K562 (cell line): ENCODE measurements around the gene EEF2K. TPM values are rescaled to one million over a fixed set of nuclear protein-coding genes. Genes with fewer than 3 reads are reported as not detected.

Source experiments
- ADNP ChIP-seq: fragments of 200-800 bp; sonication (Bioruptor generic); IDR thresholded peaks from 2 replicates; pipeline ENCODE4 v1.6.1; 2016; ENCODE audit warnings: missing genetic modification characterization, missing compliant biosample characterization
- ATF1 ChIP-seq, 2 experiments: fragments of 450-650 bp in 1 of 2; IDR thresholded peaks; 2 replicates each; pipeline ENCODE4 v1.6.1; 2016; ENCODE audit warnings: missing compliant biosample characterization in 1 of 2, missing genetic modification characterization in 1 of 2
- BCOR ChIP-seq: fragments of 450-650 bp; IDR thresholded peaks from 2 replicates; pipeline ENCODE4 v1.6.1; 2016
- BRD4 ChIP-seq: fragments of 200-600 bp; sonication (generic); IDR thresholded peaks from 2 replicates; pipeline ENCODE4 v1.6.1; 2017; ENCODE audit warnings: inconsistent platforms
- CHD1 ChIP-seq: fragments of 200-600 bp; sonication (generic); IDR thresholded peaks from one replicate; pipeline ENCODE4 v1.6.1; 2012; ENCODE audit warnings: mild to moderate bottlenecking, moderate library complexity, low read length, inconsistent platforms
- ETV5 ChIP-seq: sonication (generic); formaldehyde crosslinking; IDR thresholded peaks from 2 replicates; pipeline ENCODE4 v1.4.0; 2020; ENCODE audit warnings: low read depth, mild to moderate bottlenecking, missing genetic modification reagents
- FOXK2 ChIP-seq, 2 experiments: fragments of 450-650 bp; IDR thresholded peaks in 1 of 2; conservative IDR thresholded peaks in 1 of 2; 2 replicates each; pipeline ENCODE4 v1.6.1; 2016; ENCODE audit warnings: low read depth in 2 of 2, mild to moderate bottlenecking in 1 of 2
- HDAC2 ChIP-seq: fragments of 450-650 bp; IDR thresholded peaks from 2 replicates; pipeline ENCODE4 v1.6.1; 2016; ENCODE audit warnings: mild to moderate bottlenecking
- KLF1 ChIP-seq: fragments of 450-650 bp; IDR thresholded peaks from 2 replicates; pipeline ENCODE4 v1.6.1; 2016; ENCODE audit warnings: missing genetic modification characterization, missing compliant biosample characterization
- LCOR ChIP-seq: sonication (generic); formaldehyde crosslinking; IDR thresholded peaks from 2 replicates; pipeline ENCODE4 v1.8.0; 2022; ENCODE audit warnings: mild to moderate bottlenecking, missing genetic modification reagents
- MITF ChIP-seq: IDR thresholded peaks from 2 replicates; pipeline ENCODE4 v1.6.1; 2014; ENCODE audit warnings: antibody characterized with exemption
- MXI1 ChIP-seq: IDR thresholded peaks from 2 replicates; pipeline ENCODE4 v1.6.1; 2011; ENCODE audit warnings: low read depth, mild to moderate bottlenecking, improper control_type of control experiment, low read length
- NR2C2 ChIP-seq, 2 experiments: fragments of 200-800 bp in 1 of 2; sonication (Bioruptor generic) in 1 of 2; sonication (generic) in 1 of 2; formaldehyde crosslinking in 1 of 2; IDR thresholded peaks; 2 replicates each; pipeline versions ENCODE4 v1.6.1 to v1.8.0; 2016 to 2022; ENCODE audit warnings: mild to moderate bottlenecking in 1 of 2, missing compliant biosample characterization in 1 of 2, missing genetic modification characterization in 1 of 2, missing genetic modification reagents in 1 of 2
- NUFIP1 ChIP-seq: fragments of 450-650 bp; IDR thresholded peaks from 2 replicates; pipeline ENCODE4 v1.6.1; 2018; ENCODE audit not compliant: partially characterized antibody
- PHF8 ChIP-seq: fragments of 200-600 bp; sonication (generic); IDR thresholded peaks from 2 replicates; pipeline ENCODE4 v1.6.1; 2012; ENCODE audit warnings: mixed run types, mild to moderate bottlenecking, inconsistent platforms, low read length, moderate library complexity, borderline replicate concordance
- POLR2H ChIP-seq: IDR thresholded peaks from 2 replicates; pipeline ENCODE4 v1.6.1; 2016; ENCODE audit warnings: missing genetic modification characterization, low read depth, mild to moderate bottlenecking, control low read depth, missing compliant biosample characterization, moderate library complexity
- POLR3G ChIP-seq: IDR thresholded peaks from 2 replicates; pipeline ENCODE4 v1.6.1; 2011; ENCODE audit not compliant: insufficient read length, insufficient replicate concordance; ENCODE audit errors: extremely low read depth
- SMARCA5 ChIP-seq: fragments of 450-650 bp; IDR thresholded peaks from 2 replicates; pipeline ENCODE4 v1.6.1; 2016
- TRIM24 ChIP-seq, 2 experiments: fragments of 450-650 bp; IDR thresholded peaks; 2 replicates each; pipeline ENCODE4 v1.6.1; 2016
- WHSC1 ChIP-seq: IDR thresholded peaks from one replicate; pipeline ENCODE4 v1.6.1; 2012; ENCODE audit warnings: low read length, control low read depth, inconsistent platforms
- ZBTB5 ChIP-seq: fragments of 450-650 bp; IDR thresholded peaks from 2 replicates; pipeline ENCODE4 v1.6.1; 2017; ENCODE audit warnings: antibody characterized with exemption
- ZBTB7A ChIP-seq: IDR thresholded peaks from 2 replicates; pipeline ENCODE4 v1.6.1; 2011; ENCODE audit warnings: low read depth, mild to moderate bottlenecking, low read length, moderate library complexity, borderline replicate concordance; ENCODE audit not compliant: control insufficient read depth
- ZFX ChIP-seq: sonication (generic); formaldehyde crosslinking; IDR thresholded peaks from 2 replicates; pipeline ENCODE4 v1.8.0; 2022; ENCODE audit warnings: mild to moderate bottlenecking, missing genetic modification reagents, moderate library complexity
- ZNF212 ChIP-seq: fragments of 450-650 bp; formaldehyde crosslinking; IDR thresholded peaks from 2 replicates; pipeline ENCODE4 v1.4.0; 2020; ENCODE audit warnings: mild to moderate bottlenecking
- ZNF263 ChIP-seq: sonication (generic); formaldehyde crosslinking; IDR thresholded peaks from 2 replicates; pipeline ENCODE4 v1.8.0; 2022; ENCODE audit warnings: mild to moderate bottlenecking, missing genetic modification reagents, borderline replicate concordance
- ZNF354B ChIP-seq: fragments of 250-450 bp; sonication (Bioruptor Pico); IDR thresholded peaks from 2 replicates; pipeline ENCODE4 v1.4.0; 2020
- ZNF668 ChIP-seq: fragments of 250-450 bp; sonication (Bioruptor Pico); IDR thresholded peaks from 2 replicates; pipeline ENCODE4 v1.8.0; 2022; ENCODE audit warnings: mild to moderate bottlenecking, inconsistent platforms
- polyA plus RNA-seq, 8 experiments: library from polyadenylated mRNA; depleted of rRNA in 4 of 8; stranded (reverse) in 5 of 8; unstranded in 3 of 8; fragments of >200 nt; fragmentation: Nextera tagmentation in 2 of 8; fragmentation: Illumina TruSeq in 1 of 8; extraction: Ambion mirVana in 2 of 8; extraction: Trizol in 1 of 8; gene quantifications; 2 replicates each; pipeline versions ENCODE4 v1.2.1 to v1.2.3, GENCODE V29; 2011 to 2014; ENCODE audit warnings: inconsistent platforms in 1 of 8, missing spikeins in 1 of 8
- total RNA-seq, 7 experiments: library from RNA; depleted of rRNA in 6 of 7; stranded (reverse); fragments of >200 nt in 6 of 7; fragmentation: Illumina TruSeq in 2 of 7; extraction: Trizol in 2 of 7; gene quantifications; 2 replicates each; pipeline versions ENCODE4 v1.2.1 to v1.2.3, GENCODE V29; 2011 to 2021; ENCODE audit warnings: low replicate concordance in 1 of 7

EEF2K gene
- total and polyA plus RNA-seq, 9 of the 15 experiments (the other 6 are each of a cell fraction or from before 2014, with no cell fraction given), result 3.0 to 35.2 (median 12.2) TPM

- TF ChIP-seq ZBTB5, result peak; percentile 88
- peak; percentile 79 for TF ChIP-seq POLR3G
- peak in 1 of 2 experiments; percentile 60; a peak in 1 of 4 replicates for TF ChIP-seq FOXK2 (conservative IDR thresholded peaks at IDR 0.05 in 1 of 2, IDR thresholded peaks at IDR 0.05 in 1 of 2; ENCODE audit: low read depth in 2 of 2)
- peak; percentile 93 for TF ChIP-seq KLF1
- peak; percentile 71 for TF ChIP-seq SMARCA5
- peak; percentile 80 for TF ChIP-seq LCOR (CRISPR knock-in tag)
- no peak for TF ChIP-seq WHSC1
- no peak for TF ChIP-seq ATF1 (CRISPR knock-in tag; IDR thresholded peaks at IDR 0.05)
- peak; percentile 68 for TF ChIP-seq ATF1 (tag; IDR thresholded peaks at IDR 0.05)
- peak; percentile 69 for TF ChIP-seq ZFX (CRISPR knock-in tag)
- no peak for TF ChIP-seq MITF
- no peak for TF ChIP-seq ZNF668 (CRISPR knock-in tag)
- TF ChIP-seq CHD1, result peak; percentile 75
- TF ChIP-seq NUFIP1, result no peak
- peak; percentile 97 for TF ChIP-seq ADNP (tag)
- TF ChIP-seq ZBTB7A, result peak; percentile 27; the same call in 1 of the 2 replicates
- no peak for TF ChIP-seq ZNF354B (CRISPR knock-in tag)
- peak; percentile 100 for TF ChIP-seq BRD4
- TF ChIP-seq POLR2H (tag), result peak; percentile 100
- TF ChIP-seq HDAC2, result peak; percentile 72; the same call in 1 of the 2 replicates
- no peak for TF ChIP-seq NR2C2 (CRISPR knock-in tag; IDR thresholded peaks at IDR 0.05)
- peak; percentile 34; the same call in 1 of the 2 replicates for TF ChIP-seq NR2C2 (tag; IDR thresholded peaks at IDR 0.05)
- 0 out of 4 replicates have a peak, but pooled peaks of 1 of the 2 experiments have one; percentile 17 for TF ChIP-seq TRIM24 (IDR thresholded peaks at IDR 0.05)
- TF ChIP-seq BCOR, result peak; percentile 80
- TF ChIP-seq ZNF263 (CRISPR knock-in tag), result peak; percentile 60; the same call in 1 of the 2 replicates
- 0 out of 2 replicates have a peak, but pooled peaks have one; percentile 32 for TF ChIP-seq MXI1
- TF ChIP-seq PHF8, result peak; percentile 47; the same call in 1 of the 2 replicates
- TF ChIP-seq ZNF212 (CRISPR knock-in tag), result 0 out of 2 replicates have a peak, but pooled peaks have one; percentile 12
- peak; percentile 36; the same call in 1 of the 2 replicates for TF ChIP-seq ETV5 (CRISPR knock-in tag)
Measured at GRCh38 chr16:22195695-22196558, 10.2 kb upstream of the EEF2K start (continued).
